HG03521 (cell line): ENCODE measurements around the gene C6orf136.
A peak's percentile ranks its signal among the peaks of the same experiment; 100 is the strongest.

Experiments
- ATAC-seq: cut with Tn5 transposase; IDR thresholded peaks from one replicate; pipeline ENCODE4 v1.9.1; 2021; ENCODE audit warnings: mild to moderate bottlenecking, moderate library complexity; ENCODE audit not compliant: unreplicated experiment

Gene C6orf136

GRCh38 chr6:30615958-30616810 is 30.7 kb upstream of the C6orf136 start:
- ATAC-seq: no peak

DNA sequence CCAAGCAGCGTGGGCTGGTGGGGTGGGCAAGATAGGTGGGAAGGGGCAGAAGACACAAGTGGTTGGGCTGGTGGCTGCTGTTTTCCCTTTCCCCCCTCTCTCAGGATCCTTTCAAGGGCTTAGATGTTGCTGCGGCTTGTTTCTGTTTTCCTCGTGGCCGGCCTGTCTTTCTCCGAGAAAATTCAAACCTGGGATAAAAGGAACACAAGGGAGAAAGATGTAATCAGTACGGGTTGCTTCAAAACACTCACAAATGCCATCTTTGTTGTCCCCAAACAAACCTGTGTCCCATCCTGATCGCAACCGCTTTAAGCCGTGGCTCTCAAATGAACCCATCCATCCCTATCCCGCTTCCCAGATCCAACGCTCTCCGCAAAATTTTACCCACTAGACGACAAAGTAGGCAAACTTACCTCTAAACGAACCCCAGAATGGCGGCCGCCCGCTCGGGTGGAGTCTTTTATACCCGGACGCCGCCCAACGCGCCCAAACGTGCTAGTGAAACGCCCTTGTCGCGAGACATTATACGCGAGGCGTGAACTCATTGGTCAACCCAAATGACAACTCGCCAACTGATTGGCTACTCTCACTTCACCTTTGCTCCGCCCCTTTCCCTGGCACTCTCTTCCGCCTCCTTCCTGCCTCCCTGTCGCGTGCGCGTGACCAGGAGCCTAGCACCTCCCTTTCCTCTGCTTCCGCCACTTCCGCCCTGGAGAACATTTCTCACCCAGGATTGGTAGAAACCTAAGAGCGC is 29.9 kb upstream of the C6orf136 start, which contains the start of gene PPP1R10:
PPP1R10 (minus strand) TSS at position 433 of the 754 bp plus-strand sequence. CDS start 7,299 bp downstream, outside the sequence.
- peak; percentile 80 for ATAC-seq

DNA sequence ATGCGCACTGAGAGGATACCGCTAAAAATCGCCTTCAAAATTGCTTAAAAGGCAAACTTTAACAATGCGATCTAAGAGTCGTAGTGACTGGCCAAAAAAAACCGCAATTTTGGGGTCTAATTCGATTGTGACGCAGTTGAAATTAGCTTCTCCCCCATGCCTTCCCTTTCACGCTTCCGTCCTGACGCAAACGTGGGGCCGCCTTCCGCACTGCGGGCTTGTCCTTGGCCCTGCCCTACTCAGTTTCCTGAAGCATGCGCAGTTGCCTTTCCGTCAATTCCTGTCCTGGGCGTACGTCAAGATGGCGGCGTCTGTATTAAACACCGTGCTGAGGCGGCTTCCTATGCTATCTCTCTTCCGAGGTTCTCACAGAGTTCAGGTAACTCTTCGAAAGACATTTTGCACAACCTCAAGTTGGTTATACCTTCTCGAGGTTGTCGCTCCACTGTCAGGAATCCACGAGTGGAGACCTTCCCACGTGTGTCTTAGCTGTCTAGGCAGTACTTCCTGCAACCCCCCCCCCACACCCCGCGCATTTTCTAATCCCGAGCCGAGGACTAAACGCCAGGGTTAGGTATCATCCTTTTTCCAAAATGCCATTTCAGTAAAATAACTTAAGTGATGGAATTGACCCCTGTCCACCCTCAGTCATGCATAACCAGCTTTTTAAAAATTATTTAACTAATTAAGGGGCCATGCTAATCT is 29.2 kb upstream of the C6orf136 start, which contains the start of gene MRPS18B:
MRPS18B (plus strand) TSS at position 276 of the 705 bp plus-strand sequence; CDS start at position 302, 26 bp downstream.
- peak; percentile 71 for ATAC-seq

DNA sequence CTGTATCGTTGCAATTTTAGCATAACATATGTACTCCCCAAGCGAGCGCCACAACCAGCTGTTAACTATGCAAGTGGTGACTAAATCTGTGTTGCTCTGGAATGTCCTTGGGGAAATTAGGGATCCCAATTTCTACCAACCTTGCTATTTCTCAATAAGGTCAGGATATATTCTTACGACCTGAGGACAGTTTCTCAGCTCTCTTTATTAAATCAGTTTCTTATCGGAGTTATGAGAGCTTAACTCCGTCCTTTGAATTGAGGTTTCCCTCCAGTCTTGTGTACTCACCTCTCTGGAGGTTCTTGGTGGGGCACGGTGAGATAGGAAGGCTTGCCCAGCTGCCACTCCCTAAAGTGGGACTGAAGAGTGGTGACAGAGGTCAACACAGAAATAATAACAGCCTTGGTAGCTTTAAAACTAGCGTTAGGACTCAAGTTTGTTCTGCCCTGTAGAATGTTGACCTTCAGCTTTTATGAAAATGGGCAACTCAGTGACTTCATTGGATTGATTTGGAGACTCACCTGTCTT is 28.6 kb upstream of the C6orf136 start:
- ATAC-seq: no peak

DNA sequence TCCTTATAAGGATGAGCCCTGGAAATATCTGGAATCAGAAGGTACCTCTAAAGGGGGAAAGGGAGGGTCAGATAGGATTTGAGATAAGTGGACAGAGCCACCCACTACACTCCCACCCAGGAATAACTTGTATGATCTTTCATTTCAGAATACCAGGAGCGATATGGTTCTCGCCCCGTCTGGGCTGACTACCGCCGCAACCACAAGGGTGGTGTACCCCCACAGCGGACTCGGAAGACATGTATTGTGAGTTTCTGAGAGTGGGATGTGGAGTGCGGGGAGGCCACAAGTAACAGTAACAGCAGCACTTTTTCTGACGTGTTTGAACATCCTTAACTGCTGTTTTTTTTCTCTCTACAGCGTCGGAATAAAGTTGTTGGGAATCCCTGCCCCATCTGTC is 27.4 kb upstream of the C6orf136 start:
- ATAC-seq: no peak

DNA sequence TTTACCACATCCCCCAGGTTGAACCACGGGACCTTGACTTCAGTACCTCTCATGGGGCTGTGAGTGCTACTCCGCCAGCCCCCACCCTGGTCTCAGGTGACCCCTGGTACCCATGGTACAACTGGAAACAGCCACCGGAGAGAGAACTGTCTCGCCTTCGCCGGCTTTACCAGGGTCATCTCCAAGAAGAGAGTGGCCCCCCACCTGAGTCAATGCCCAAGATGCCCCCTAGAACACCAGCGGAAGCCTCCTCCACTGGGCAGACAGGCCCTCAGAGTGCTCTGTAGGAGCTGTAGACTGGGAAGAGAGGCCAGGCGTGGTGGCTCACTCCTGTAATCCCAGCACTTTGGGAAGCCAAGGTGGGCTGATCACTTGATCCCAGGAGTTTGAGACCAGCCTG is 21.4 kb upstream of the C6orf136 start:
- no peak for ATAC-seq

- ATAC-seq: peak; percentile 77
These were observed 20.2 kb upstream of the C6orf136 start, which contains the start of gene ATAT1 for GRCh38 chr6:30626484-30627366. Gene ATAT1, plus strand, starts transcription at chr6:30626874.

DNA sequence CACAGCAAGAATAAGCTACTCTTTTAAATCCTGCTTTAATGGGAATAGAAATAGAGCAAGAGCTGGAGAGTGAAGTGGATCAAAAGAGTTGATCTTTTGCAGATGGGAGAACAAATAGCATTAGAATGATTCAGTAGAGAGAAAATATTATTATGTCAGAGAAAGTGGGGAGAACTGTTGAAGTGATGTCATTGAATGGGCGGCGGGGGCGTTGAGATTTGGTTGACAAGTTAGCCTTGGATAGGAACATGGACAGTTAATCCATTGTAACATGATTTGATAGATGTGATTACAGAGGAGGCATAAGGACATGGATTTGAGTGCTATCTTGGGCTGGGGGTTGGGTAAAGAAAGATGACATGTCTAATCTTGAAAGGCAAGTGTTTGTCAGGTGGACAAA is 11.1 kb upstream of the C6orf136 start:
- no peak for ATAC-seq

- ATAC-seq: no peak
These were observed 6.5 kb upstream of the C6orf136 start for GRCh38 chr6:30640481-30640880.

DNA sequence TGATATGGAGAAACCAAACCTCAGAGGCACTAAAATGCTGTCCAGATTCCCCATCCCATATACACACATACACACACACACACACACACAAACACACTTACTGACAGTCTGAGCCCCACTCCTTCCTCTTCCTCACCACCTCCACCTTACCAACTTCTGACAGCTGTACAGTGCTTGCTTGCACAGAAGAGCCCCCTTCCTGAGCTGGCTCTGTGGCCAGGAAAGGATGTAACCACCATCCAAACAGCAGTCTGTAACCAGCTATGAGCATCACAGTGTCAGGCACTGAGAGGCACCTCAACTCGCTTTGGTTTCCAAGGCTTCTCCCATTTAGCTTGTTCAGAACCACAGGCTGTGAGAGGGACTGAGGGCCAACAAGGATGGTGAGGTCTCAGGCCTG is 5.9 kb upstream of the C6orf136 start:
- ATAC-seq: no peak

GRCh38 chr6:30643656-30644055 is 3.3 kb upstream of the C6orf136 start:
- ATAC-seq: no peak

DNA sequence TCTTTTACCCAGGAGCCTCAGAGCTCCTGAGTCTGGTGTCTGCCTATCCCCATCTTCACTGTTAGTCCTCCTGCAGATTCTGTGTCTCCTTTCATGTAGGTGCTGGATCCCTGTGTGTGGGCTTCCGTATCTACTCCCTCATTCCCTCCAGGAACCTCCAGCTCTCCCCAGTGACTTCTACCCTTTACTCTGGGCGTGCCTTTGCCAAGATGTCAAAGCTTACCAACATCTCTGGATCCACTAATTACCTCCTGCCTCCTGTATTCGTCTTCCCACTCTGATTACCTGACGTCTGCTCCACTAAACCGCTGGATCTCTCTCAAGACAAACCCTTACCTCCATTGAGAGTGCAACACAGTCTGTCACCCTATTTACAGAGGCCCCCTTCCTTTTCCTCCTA is 2.2 kb upstream of the C6orf136 start:
- ATAC-seq: no peak

DNA sequence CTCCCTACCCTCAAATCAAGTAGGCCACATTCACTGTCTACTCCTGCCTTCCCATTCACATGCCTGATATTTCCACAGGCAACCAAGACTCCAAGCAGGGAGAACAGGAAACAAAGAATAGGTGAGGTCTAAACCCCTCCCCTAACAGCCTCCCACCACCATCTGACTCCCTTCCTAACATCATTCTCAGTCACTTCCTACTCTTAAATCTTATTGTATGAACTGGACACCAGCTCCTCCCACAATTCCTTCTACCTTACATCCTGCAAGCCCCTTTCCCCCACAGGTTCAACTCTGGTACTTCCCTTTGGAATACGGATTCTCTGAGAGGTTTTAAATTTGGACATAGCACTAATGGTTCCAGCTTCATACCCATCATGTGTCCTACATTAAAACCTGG is 944 bp upstream of the C6orf136 start:
- ATAC-seq: no peak

DNA sequence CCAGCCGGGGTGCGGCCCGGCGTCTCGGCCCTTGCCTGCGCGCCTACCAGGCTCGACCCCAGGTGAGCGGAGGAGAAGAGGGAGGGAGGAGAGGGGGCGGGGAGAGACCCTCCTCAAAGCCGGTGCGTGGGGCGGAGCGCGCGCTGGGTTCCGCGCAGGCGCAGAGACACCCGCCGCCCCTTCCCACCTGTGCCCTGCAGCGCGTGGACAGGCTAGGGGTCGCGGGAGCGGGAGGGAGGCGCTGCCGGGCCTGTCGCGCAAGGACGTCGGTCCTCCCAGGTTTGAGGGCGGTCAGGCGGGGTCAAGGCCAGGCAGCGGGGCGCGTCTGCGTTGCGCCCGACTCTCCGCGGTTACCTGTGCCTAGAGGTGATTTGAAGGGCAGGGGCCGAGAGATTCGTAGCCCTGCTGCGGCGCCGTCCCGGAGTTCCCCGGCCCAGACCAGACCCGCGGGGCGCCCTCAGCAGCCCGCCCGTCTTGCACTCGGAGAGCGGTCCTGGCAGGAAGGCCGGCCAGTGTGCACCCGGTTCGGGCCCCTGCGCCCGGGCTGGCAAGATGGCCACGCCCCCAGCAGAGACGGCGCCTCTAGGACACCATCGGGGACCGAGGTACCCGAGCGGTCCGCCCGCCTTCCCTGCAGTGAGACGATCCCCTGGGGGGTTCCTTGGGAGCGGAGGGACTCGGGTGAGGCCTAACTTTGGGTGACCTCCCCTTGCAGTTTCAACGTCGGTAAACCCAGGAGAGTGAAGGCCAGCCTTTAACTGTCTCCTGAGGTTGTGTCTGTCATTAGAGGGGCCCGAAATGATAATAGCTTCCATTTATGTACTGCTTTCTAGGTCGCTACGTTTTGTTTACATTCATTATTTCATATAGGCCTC is 546 bp downstream of the C6orf136 start:
- ATAC-seq: peak; percentile 64

DNA sequence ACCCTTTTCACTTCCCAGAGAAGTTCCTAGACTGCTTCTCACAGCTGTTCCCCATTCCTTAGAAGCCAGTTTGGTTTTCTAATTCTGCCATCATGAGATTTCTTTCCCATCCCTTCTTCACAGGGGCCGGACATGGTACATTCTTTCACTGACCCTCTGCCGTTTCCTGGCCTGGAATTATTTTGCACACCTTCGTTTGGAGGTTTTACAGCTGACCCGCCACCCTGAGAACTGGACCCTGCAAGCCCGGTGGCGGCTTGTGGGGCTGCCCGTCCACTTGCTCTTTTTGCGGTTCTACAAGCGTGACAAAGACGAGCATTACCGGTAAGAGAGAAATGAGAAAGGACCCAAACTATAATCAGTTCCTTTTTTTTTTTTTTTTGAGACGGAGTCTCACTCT is 4.2 kb downstream of the C6orf136 start:
- ATAC-seq: no peak

- no peak for ATAC-seq
These were observed 8.1 kb downstream of the C6orf136 start for GRCh38 chr6:30654798-30655742.

- ATAC-seq: no peak
These were observed 8.8 kb downstream of the C6orf136 start for GRCh38 chr6:30655743-30656094.

DNA sequence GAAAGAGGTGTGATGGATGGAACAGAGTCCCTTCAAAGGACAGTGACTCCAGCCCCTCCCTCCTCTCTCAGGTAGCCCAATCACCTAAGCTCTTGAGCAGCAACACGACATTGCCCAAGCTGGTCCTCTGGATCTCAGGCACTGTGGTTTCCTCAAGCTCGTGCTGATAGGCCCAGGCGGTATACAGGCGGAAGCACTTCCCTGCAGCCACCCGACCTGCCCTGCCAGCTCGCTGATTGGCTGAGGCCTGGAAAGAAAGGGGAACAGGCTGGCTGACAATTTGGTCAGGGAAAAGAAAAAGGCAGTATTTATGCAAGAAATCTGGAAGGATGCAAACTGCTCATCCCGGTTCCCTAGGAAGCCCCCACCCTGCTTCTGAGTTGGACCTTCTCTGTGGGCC is 9.6 kb downstream of the C6orf136 start:
- no peak for ATAC-seq
